GM18861 (cell line): ENCODE measurements around the gene ENTREP3.
"Not testable (repeated sequence)": the region's sequence is repeated elsewhere in the genome, so short reads cannot be mapped to it uniquely, and the experiment has no call there.

Experiments used
- ATAC-seq: cut with Tn5 transposase; IDR thresholded peaks from one replicate; pipeline ENCODE4 v1.9.1; 2021; ENCODE audit not compliant: unreplicated experiment

Gene ENTREP3

GRCh38 chr1:155226188-155226909 lies 28.9 kb downstream of the ENTREP3 start:
- ATAC-seq: no peak

DNA sequence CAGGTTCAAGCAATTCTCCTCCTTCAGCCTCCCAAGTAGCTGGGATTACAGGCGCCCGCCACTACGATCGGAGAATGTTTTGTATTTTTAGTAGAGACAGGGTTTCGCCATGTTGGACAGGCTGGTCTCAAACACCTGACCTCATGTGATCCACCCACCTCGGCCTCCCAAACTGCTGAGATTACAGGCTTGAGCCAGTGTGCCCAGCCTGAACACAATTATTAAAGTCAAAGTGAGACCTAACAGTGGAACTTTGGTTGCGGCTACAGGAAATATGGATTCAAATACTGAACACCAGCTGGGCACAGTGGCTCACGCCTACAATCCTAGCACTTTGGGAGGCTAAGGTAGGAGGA lies 29.9 kb downstream of the ENTREP3 start:
- ATAC-seq: not testable (repeated sequence)

- no peak for ATAC-seq
Measured at GRCh38 chr1:155223047-155223446, 32.2 kb downstream of the ENTREP3 start.

DNA sequence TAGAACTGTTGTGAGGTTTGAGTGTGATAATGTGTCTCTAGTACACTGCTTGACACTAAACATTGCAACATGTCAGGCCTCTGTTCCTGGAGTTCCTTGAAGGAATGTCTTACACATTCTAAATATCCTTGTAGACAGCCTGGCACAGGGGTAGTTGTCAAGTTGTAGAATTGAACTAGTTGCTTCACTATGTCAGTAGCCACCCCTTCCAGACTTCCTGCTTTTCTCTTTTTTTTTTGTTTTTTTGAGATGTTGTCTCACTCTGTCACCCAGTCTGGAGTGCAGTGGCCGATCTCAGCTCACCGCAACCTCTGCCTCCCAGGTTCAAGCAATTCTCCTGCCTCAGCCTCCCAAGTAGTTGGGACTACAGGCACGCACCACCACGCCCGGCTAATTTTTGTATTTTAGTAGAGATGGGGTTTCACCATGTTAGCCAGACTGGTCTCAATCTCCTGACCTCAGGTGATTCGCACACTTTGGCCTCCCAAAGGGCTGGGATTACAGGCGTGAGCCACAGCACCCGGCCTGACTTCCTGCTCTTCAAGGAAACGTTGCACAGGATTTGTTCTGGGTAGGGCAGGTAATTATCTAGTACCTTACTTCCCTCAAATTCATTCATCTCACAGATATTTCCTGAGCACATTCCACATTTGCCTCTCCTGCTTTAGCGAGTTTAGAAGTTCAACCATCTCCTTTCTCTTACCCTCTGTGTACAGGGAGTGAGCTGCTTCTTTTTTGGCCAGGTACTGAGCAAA lies 34.9 kb downstream of the ENTREP3 start:
- not testable (repeated sequence) for ATAC-seq

- ATAC-seq: no peak
Measured at GRCh38 chr1:155219592-155220031, 35.7 kb downstream of the ENTREP3 start.

DNA sequence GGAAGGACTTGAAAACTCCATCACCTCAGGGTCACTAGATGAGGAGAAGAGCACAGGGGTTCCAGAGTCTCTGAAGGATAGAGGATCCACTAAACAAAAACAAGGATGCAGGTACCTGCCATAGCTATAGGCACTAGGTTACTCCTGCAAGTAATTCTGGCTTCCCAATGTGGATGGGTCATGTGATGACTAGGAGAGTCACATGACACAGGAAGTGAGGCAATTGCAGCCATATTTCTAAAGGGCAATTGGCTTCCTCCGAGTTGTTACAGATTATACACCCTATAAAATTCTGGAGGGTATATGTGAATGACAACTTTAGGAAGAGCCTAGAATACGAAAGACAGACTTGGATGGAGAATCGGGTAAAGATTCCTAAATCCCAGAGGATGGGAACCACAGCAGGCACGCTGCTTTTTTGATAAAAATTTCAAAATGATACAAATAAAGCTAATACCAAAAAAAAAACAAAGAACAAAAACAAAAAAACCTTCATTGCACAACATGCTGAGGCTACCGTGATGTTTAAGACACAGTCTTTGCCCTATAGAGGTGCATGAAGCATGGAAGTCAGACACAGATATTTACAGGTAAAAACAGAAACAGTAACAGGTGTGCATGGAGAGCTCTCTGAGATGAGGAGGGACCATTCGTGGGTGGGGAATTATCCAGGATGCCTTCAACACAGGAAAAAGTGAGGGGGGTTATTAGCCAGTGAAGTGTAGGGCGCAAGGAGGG lies 36.3 kb downstream of the ENTREP3 start:
- ATAC-seq: no peak

- not testable (repeated sequence) for ATAC-seq
Measured at GRCh38 chr1:155214702-155215101, 40.6 kb downstream of the ENTREP3 start.

DNA sequence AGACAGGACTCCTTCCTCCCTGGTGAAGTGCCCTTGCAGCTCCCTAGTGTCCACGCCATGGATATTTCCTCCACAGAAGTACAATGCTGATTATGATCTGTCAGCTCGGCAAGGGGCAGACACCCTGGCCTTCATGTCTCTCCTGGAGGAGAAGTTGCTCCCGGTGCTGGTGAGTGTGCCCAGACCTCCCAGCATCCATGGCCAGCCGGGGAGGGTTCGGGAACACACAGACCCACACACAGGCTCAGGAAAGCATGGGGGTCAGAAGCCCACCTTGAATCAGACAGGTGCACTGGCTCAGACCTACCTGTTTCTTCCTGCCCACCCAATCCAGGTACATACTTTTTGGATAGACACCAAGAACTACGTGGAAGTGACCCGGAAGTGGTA lies 43.2 kb downstream of the ENTREP3 start:
- not testable (repeated sequence) for ATAC-seq

DNA sequence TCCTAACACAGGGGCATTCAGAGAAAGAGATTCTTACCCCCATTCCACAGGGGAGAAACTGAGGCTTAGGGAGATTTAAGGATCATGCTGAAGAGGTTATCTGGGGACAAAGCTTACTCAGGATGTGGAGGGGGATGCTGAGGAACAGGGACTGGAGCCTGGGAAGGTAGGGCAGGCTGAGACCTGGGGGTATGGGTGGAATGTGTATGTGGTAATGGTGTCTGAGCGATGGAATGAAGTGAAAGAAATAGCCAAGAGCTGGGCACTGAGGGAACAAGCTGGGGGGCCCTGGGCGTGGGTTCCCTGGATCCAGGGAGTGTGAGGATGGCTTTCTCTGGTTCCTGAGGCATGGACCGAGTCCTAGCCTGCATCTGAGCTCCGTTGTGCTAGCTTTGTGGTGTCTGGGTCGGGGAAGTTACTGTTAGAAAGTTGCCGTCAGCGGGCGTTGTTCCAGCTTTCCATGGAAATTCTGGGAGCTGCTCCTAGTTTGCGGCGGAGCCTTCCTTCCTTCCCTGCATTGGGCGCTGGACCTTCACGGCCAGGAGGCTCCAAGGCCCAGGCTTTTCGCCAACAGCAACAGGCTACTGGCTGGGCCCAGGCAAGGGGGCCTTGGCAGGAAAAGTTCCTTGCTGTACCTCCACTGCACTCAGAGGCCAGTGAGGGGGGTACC lies 43.8 kb downstream of the ENTREP3 start:
- not testable (repeated sequence) for ATAC-seq

- ATAC-seq: no peak
Measured at GRCh38 chr1:155210314-155211104, 44.8 kb downstream of the ENTREP3 start.

GRCh38 chr1:155209312-155209721 lies 46.0 kb downstream of the ENTREP3 start:
- no peak for ATAC-seq

DNA sequence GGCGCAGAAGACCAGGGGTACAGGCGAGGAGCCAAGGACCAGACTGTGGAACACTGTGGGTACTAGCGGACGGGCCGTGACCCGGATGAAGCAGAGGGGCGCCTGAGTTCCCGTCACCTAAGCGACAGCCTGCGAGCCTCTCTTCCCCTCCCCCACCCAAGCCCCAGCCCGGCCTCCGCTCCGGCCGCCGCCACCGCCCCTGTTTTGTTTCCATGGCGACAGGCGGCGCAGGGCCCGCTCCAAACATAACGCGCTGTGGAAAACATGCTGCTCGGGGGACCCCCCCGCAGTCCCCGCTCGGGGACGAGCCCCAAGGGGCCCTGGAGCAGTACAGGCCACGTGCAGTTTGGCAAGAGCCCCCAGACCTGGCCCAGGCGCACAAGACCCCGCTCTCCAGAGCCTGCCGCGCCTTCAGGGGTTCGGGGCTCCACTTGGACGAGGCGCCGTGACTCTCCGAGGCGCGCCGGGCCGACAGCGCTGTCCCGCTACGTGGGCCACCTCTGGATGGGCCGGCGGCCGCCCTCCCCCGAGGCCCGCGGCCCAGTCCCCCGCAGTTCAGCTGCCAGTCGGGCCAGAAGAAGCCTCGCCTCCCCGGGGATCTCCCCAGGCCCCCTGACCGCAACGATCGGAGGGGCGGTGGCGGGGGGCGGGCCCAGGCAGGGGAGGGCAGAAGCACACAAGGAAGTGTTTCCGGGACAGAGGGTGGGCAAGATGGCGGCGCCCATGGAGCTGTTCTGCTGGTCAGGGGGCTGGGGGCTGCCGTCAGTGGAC lies 46.6 kb downstream of the ENTREP3 start, which contains the start of gene MTX1:
Gene MTX1, plus strand, starts transcription at position 155 of the 771 bp plus-strand sequence. Its CDS starts 110 bp downstream, at position 265.
- ATAC-seq: peak; percentile 38

DNA sequence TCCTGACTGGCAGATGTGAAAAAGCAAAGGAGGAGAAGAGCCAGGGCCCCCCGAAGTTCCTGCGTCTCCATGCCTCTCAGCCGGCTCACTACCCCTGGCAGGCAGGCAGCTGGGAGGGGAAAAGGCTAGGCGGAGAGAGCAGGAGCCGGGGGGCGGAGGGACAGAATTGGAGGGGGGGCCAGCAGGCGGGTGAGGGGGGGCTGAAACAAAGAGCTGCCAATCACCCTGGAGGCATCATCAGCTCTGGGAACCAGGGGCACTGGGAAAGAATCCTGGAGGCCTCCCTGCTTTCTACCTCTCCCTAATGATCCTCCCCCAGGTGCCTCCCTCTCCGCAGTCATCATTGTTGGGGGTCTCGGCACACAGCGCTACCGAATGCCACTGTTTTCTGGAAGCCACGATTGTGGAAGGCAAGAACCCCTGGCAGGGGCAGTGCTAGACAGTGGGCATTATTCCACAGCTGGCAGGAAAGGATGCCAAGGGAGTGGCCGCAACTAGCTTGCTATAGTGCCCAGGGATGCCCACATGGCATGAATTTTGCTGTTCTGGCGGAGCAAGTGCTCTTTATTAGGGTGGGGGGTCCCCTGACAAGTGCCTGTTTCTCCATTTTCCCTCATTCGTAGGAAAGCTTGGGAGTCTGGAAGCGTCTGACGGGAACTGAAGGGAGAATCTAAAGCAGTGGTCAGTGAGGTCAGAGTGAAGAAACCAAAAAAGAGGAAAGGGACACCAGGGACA lies 47.3 kb downstream of the ENTREP3 start, which contains the start of gene THBS3:
Gene THBS3, minus strand, starts transcription at position 92 of the 735 bp plus-strand sequence. Its CDS starts 21 bp downstream, at position 71.
- no peak for ATAC-seq

- no peak for ATAC-seq
Measured at GRCh38 chr1:155206891-155207805, 48.1 kb downstream of the ENTREP3 start.

DNA sequence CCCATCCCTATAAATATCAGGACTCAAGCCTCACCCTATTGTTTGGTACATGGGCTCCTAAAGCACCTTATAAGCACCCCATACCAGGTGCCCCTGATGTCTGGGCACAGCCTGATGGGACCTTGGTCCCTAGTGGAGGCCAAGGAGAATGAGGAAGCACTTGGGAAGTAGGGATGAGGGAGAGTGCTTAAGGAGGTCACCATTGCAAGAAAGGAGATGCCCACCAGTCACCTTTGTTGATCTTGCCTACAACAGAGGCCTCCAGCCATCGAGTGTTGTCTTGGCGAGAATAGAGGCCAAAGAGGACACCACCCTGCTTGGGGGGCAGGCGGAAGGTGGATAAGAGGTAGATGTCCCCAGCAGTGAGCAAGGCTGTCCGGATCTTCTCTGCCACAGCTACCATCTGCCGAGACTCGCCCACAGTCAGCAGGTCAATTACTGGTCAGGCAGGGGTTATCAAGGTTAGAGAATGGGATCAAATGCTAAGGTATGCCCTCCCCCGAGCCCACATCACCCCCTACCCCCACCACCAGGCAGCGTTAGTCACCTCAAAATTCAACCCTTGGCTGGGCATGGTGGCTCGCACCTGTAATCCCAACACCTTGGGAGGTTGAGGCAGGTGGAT lies 49.2 kb downstream of the ENTREP3 start:
- ATAC-seq: no peak

- ATAC-seq: no peak
Measured at GRCh38 chr1:155205035-155205434, 50.2 kb downstream of the ENTREP3 start.
